OCI-LY3 (cell line): ENCODE results near the gene NEU1.

Experiments
- EZH2phosphoT487 ChIP-seq: fragments of 200-600 bp; shearing (Covaris generic); IDR thresholded peaks from 2 replicates; pipeline ENCODE4 v1.6.1; 2018; ENCODE audit warnings: antibody characterized with exemption, mixed run types, low read depth
- TF ChIP-seq, protein P1 (sequence below): fragments of 200-600, 300-600 bp; sonication (generic); IDR thresholded peaks from 2 replicates; pipeline ENCODE4 v1.5.1; 2014; ENCODE audit warnings: antibody characterized with exemption, low read length, low read depth

- TF ChIP-seq, protein P1, sequence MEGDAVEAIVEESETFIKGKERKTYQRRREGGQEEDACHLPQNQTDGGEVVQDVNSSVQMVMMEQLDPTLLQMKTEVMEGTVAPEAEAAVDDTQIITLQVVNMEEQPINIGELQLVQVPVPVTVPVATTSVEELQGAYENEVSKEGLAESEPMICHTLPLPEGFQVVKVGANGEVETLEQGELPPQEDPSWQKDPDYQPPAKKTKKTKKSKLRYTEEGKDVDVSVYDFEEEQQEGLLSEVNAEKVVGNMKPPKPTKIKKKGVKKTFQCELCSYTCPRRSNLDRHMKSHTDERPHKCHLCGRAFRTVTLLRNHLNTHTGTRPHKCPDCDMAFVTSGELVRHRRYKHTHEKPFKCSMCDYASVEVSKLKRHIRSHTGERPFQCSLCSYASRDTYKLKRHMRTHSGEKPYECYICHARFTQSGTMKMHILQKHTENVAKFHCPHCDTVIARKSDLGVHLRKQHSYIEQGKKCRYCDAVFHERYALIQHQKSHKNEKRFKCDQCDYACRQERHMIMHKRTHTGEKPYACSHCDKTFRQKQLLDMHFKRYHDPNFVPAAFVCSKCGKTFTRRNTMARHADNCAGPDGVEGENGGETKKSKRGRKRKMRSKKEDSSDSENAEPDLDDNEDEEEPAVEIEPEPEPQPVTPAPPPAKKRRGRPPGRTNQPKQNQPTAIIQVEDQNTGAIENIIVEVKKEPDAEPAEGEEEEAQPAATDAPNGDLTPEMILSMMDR = no peak
- no peak for TF ChIP-seq EZH2phosphoT487
Measured at GRCh38 chr6:31892821-31893220, 30.2 kb upstream of the NEU1 start.
